Measurements from ENCODE around the gene HMG20B. TPM values are rescaled to one million over a fixed set of nuclear protein-coding genes. Genes with fewer than 3 reads are reported as not detected.
"Not testable (repeated sequence)": the region's sequence is repeated elsewhere in the genome, so short reads cannot be mapped to it uniquely, and the experiment has no call there.

Gene HMG20B
- total RNA-seq, 4 donors from 2014 or later, result 56.1 to 77.6 (median 76.9) TPM

GRCh38 chr19:3526507-3527237 lies 46.1 kb upstream of the HMG20B start:
- WGBS, 2 donors, result 94 to 97% methylated on average over 6 to 12 of the region's 28 CpGs
- TF ChIP-seq POLR2A (IDR thresholded peaks at IDR 0.05), result no peak
- TF ChIP-seq CTCF (IDR thresholded peaks at IDR 0.05), result no peak
- DNase-seq, result no peak
- H3K4me1 ChIP-seq, result peaks cover 0 to 12% (median 0%) of the 10 kb centered on the region in 3 donors
- intact Hi-C loops (cut with DNase I), result no loop called here
- H3K4me3 ChIP-seq, result no peak overlapping the region
- H3K36me3 ChIP-seq, result peaks cover 47 to 84% (median 51%) of the 10 kb centered on the region in 3 donors
- H3K9me3 ChIP-seq, result no peaks in the 10 kb centered on the region
- no peaks in the 10 kb centered on the region for H3K27me3 ChIP-seq
- no peak overlapping the region for H3K27ac ChIP-seq

- no peak for TF ChIP-seq CTCF (IDR thresholded peaks at IDR 0.05)
- TF ChIP-seq POLR2A (IDR thresholded peaks at IDR 0.05), result no peak
- 90 to 100% methylated on average over 6 to 8 of the region's 21 CpGs for whole genome bisulfite sequencing, 2 donors
- Histone ChIP-seq H3K36me3 (peaks cover 54 to 84% (median 58%) of the 10 kb centered on the region in 3 donors), H3K4me1 (peaks cover 0 to 5% (median 0%) of the 10 kb centered on the region in 3 donors), H3K4me3 (no peak overlapping the region), H3K27me3 (no peaks in the 10 kb centered on the region), H3K9me3 (no peaks in the 10 kb centered on the region), H3K27ac (no peak overlapping the region)
- no peak for DNase-seq
- intact Hi-C loops (cut with DNase I), result no loop called here
These were observed 45.4 kb upstream of the HMG20B start for GRCh38 chr19:3527238-3527910.

- no peak for TF ChIP-seq CTCF (IDR thresholded peaks at IDR 0.05)
- no peak for TF ChIP-seq POLR2A (IDR thresholded peaks at IDR 0.05)
- peaks cover 60 to 84% (median 61%) of the 10 kb centered on the region in 3 donors for H3K36me3 ChIP-seq
- no peaks in the 10 kb centered on the region for H3K9me3 ChIP-seq
- no peak for DNase-seq
- no peak overlapping the region for H3K27ac ChIP-seq
- no peaks in the 10 kb centered on the region for H3K4me1 ChIP-seq
- WGBS, 2 donors, result 90 to 100% methylated on average over 2 to 6 of the region's 14 CpGs
- intact Hi-C loops (cut with DNase I), result no loop called here
- H3K4me3 ChIP-seq, result no peak overlapping the region
- H3K27me3 ChIP-seq, result no peaks in the 10 kb centered on the region
These were observed 44.7 kb upstream of the HMG20B start for GRCh38 chr19:3528080-3528479.

- Histone ChIP-seq H3K27me3 (no peaks in the 10 kb centered on the region), H3K4me1 (no peaks in the 10 kb centered on the region), H3K4me3 (no peak overlapping the region), H3K27ac (no peak overlapping the region), H3K9me3 (no peaks in the 10 kb centered on the region), H3K36me3 (peaks cover 57 to 84% (median 61%) of the 10 kb centered on the region in 3 donors)
- WGBS, 2 donors, result 94 to 97% methylated on average over 20 of the region's 20 CpGs
- DNase-seq, result no peak
- TF ChIP-seq POLR2A (IDR thresholded peaks at IDR 0.05) (no peak), CTCF (IDR thresholded peaks at IDR 0.05) (no peak)
- intact Hi-C loops (cut with DNase I), result no loop called here
These were observed 44.1 kb upstream of the HMG20B start for GRCh38 chr19:3528539-3529211.

- DNase-seq; intact Hi-C loops (cut with DNase I); H3K27me3 ChIP-seq; H3K4me1 ChIP-seq; H3K4me3 ChIP-seq; H3K9me3 ChIP-seq; H3K27ac ChIP-seq: not testable (repeated sequence)
- 91 to 95% methylated on average over 7 of the region's 7 CpGs for WGBS, 2 donors
- peaks cover 52 to 84% (median 62%) of the 10 kb centered on the region in 3 donors for H3K36me3 ChIP-seq
These were observed 43.4 kb upstream of the HMG20B start for GRCh38 chr19:3529299-3529698.

Data from esophagus squamous epithelium (tissue), 5 donors.